DOHH2 (cell line): ENCODE results near the gene GPRC5B.

Experiments
- H3F3A ChIP-seq: fragments of 200-600 bp; sonication (generic), shearing (Covaris generic); 2 replicates; pipeline ENCODE4 v1.6.0; 2016; ENCODE audit warnings: antibody characterized with exemption, mild to moderate bottlenecking; ENCODE audit not compliant: control insufficient read depth, insufficient read depth
- H3K27ac ChIP-seq: fragments of 200-600 bp; sonication (generic); 2 replicates; pipeline ENCODE4 v1.5.1; 2014; ENCODE audit warnings: low read depth, mild to moderate bottlenecking, low read length, moderate library complexity
- H3K27me3 ChIP-seq: fragments of 200-600 bp; sonication (generic); 2 replicates; pipeline ENCODE4 v1.6.1; 2014; ENCODE audit warnings: mild to moderate bottlenecking, low read length, mixed read lengths; ENCODE audit not compliant: control insufficient read depth
- H3K36me3 ChIP-seq: fragments of 200-600 bp; sonication (generic); 2 replicates; pipeline ENCODE4 v1.6.1; 2014; ENCODE audit warnings: mild to moderate bottlenecking, low read length, moderate library complexity, mixed read lengths; ENCODE audit not compliant: control insufficient read depth
- H3K4me1 ChIP-seq: fragments of 200-600 bp; sonication (generic); 2 replicates; pipeline ENCODE4 v1.6.1; 2014; ENCODE audit warnings: mild to moderate bottlenecking, low read length, mixed read lengths; ENCODE audit not compliant: control insufficient read depth
- H3K4me2 ChIP-seq: fragments of 200-600 bp; sonication (generic); 2 replicates; pipeline ENCODE4 v1.6.0; 2014; ENCODE audit warnings: mild to moderate bottlenecking, low read length, moderate library complexity
- H3K4me3 ChIP-seq: fragments of 200-600 bp; sonication (generic); 2 replicates; pipeline ENCODE4 v1.5.1; 2014; ENCODE audit warnings: mild to moderate bottlenecking, low read length, mixed read lengths
- H3K79me2 ChIP-seq: fragments of 200-600 bp; sonication (generic); 2 replicates; pipeline ENCODE4 v1.6.1; 2014; ENCODE audit warnings: mild to moderate bottlenecking, low read length, mixed read lengths; ENCODE audit not compliant: control insufficient read depth
- H3K9me2 ChIP-seq: fragments of 200-600 bp; sonication (generic); replicated peaks from 2 replicates; pipeline ENCODE4 v1.6.1; 2014; ENCODE audit warnings: mild to moderate bottlenecking, low read length, mixed read lengths; ENCODE audit not compliant: control insufficient read depth
- H3K9me3 ChIP-seq: fragments of 200-600 bp; sonication (generic); 2 replicates; pipeline ENCODE4 v1.6.1; 2014; ENCODE audit warnings: antibody characterized with exemption, low read length, mixed read lengths; ENCODE audit not compliant: control insufficient read depth, insufficient read depth
- H4K20me1 ChIP-seq: fragments of 200-600 bp; sonication (generic); 2 replicates; pipeline ENCODE4 v1.6.0; 2014; ENCODE audit warnings: low read depth, mild to moderate bottlenecking, antibody characterized with exemption, low read length, moderate library complexity; ENCODE audit not compliant: control insufficient read depth, insufficient read depth
- EZH2phosphoT487 ChIP-seq: fragments of 200-600 bp; sonication (generic); IDR thresholded peaks from 2 replicates; pipeline ENCODE4 v1.6.1; 2017; ENCODE audit warnings: borderline replicate concordance, mild to moderate bottlenecking, antibody characterized with exemption, low read length, moderate library complexity, mixed read lengths
- TF ChIP-seq, protein P1 (sequence below): fragments of 200-600 bp; sonication (generic); IDR thresholded peaks from one replicate; pipeline ENCODE4 v1.5.1; 2014; ENCODE audit warnings: antibody characterized with exemption, mild to moderate bottlenecking, low read depth, low read length; ENCODE audit not compliant: poor library complexity, severe bottlenecking

Gene GPRC5B

DNA sequence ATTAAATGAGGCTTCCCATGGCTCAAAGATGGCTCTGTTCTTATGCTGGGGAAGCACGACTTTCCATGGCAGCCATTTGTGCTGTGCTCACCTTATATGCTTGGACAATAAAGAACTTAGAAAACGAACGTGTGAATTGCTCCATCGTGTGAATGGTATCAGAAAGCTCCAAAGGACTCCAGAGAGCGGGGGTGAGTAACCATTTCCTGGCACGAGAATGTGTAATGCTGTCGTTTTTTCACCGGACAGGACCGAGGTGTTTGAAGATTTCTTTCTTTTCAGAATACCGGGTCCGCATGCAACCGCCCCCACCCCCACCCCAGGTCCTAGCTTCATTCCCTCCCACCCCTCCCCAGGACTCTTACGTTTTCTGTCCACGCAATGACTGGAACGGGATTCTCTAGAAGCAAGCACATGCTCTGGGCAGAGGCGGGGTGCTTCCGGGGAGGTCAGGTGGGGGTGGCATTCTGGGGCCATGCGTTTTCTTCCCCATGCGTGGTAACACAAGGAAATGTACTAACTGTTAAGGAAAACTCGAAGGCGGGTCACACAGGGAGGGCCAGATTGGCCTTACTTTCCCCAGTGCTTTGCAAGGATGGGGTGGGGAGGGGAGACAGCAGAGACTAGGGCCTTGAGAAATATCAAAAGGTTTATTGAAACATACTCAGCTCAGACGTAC is 26.2 kb downstream of the GPRC5B start:
- no peaks in the 10 kb centered on the region for H3K9me2 ChIP-seq
- H3K4me3 ChIP-seq, result no peak overlapping the region
- H4K20me1 ChIP-seq, result no peaks in the 10 kb centered on the region
- no peaks in the 10 kb centered on the region for H3K27me3 ChIP-seq
- no peaks in the 10 kb centered on the region for H3K9me3 ChIP-seq
- no peaks in the 10 kb centered on the region for H3F3A ChIP-seq
- TF ChIP-seq, protein P1, sequence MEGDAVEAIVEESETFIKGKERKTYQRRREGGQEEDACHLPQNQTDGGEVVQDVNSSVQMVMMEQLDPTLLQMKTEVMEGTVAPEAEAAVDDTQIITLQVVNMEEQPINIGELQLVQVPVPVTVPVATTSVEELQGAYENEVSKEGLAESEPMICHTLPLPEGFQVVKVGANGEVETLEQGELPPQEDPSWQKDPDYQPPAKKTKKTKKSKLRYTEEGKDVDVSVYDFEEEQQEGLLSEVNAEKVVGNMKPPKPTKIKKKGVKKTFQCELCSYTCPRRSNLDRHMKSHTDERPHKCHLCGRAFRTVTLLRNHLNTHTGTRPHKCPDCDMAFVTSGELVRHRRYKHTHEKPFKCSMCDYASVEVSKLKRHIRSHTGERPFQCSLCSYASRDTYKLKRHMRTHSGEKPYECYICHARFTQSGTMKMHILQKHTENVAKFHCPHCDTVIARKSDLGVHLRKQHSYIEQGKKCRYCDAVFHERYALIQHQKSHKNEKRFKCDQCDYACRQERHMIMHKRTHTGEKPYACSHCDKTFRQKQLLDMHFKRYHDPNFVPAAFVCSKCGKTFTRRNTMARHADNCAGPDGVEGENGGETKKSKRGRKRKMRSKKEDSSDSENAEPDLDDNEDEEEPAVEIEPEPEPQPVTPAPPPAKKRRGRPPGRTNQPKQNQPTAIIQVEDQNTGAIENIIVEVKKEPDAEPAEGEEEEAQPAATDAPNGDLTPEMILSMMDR, result no peak
- TF ChIP-seq EZH2phosphoT487, result no peak
- H3K27ac ChIP-seq, result no peak overlapping the region
- no peaks in the 10 kb centered on the region for H3K4me1 ChIP-seq
- H3K36me3 ChIP-seq, result no peaks in the 10 kb centered on the region
- no peak overlapping the region for H3K4me2 ChIP-seq
- no peaks in the 10 kb centered on the region for H3K79me2 ChIP-seq

DNA sequence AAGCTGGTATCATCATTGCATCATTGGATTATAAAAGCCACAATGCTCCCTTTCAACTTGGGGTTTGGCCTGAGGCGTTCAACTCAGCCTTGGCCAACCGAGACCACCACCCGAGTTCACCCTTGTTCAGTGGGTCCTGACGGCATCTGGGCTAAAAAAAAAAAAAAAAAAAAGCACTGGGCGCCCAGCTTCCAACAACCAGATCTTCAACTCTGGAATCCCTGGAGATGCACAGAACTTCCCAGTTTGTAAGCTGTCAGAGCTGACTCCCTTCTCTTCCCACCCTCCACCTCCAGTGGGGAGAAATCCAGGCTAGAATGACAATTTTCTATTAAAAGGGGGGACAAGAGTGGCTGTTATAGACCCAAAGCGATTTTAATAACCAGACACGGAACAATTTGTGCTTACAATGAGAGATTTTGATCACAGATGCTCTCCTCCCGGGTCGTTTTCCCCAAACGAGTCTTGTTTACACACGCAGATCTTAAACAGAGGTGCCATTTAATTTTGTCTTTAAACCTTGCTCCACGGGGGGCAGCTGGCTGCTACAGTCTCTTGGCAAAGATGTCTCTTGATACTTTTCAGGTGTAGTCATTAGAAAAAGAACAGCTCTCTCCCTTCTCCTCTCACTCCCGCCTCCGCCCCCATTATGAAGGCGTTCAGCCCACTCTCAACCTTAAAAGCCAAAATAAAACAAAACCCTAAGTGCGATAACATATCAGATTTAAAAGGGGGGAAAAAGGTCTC is 26.9 kb downstream of the GPRC5B start:
- no peaks in the 10 kb centered on the region for H3K27me3 ChIP-seq
- H3K4me1 ChIP-seq, result no peaks in the 10 kb centered on the region
- no peaks in the 10 kb centered on the region for H3K9me2 ChIP-seq
- H3K9me3 ChIP-seq, result no peaks in the 10 kb centered on the region
- no peaks in the 10 kb centered on the region for H3K79me2 ChIP-seq
- H4K20me1 ChIP-seq, result no peaks in the 10 kb centered on the region
- no peaks in the 10 kb centered on the region for H3K36me3 ChIP-seq
- no peak overlapping the region for H3K4me2 ChIP-seq
- TF ChIP-seq, protein P1, result no peak
- no peak for TF ChIP-seq EZH2phosphoT487
- H3K4me3 ChIP-seq, result no peak overlapping the region
- no peak overlapping the region for H3K27ac ChIP-seq
- H3F3A ChIP-seq, result no peaks in the 10 kb centered on the region

DNA sequence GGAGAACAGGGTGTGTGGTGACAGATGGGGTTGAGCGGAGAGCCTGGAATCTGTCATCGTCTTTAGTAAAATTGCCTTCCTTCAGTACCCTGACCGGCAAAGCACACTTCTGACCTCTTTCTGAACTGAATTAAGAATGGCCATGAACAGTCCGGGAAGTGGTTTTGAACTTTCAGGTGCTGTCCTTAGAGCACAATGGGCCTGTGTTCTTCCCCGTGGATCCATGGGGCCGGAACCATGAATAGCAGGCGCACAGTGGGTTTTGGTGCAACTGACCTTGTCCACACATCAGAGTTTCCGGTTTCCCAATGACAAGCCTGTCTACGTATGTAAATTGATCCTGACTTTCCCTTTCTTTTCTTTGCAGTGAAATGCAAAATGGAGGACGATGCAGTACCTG is 28.5 kb downstream of the GPRC5B start:
- H3K27me3 ChIP-seq, result no peaks in the 10 kb centered on the region
- no peaks in the 10 kb centered on the region for H3K9me2 ChIP-seq
- H3K4me3 ChIP-seq, result no peak overlapping the region
- no peaks in the 10 kb centered on the region for H3K79me2 ChIP-seq
- H3K27ac ChIP-seq, result no peak overlapping the region
- no peaks in the 10 kb centered on the region for H4K20me1 ChIP-seq
- H3K36me3 ChIP-seq, result no peaks in the 10 kb centered on the region
- no peaks in the 10 kb centered on the region for H3K4me1 ChIP-seq
- H3K4me2 ChIP-seq, result no peak overlapping the region
- H3F3A ChIP-seq, result no peaks in the 10 kb centered on the region
- TF ChIP-seq EZH2phosphoT487, result no peak
- TF ChIP-seq, protein P1, result no peak
- no peaks in the 10 kb centered on the region for H3K9me3 ChIP-seq
